ENCODE results near the gene ZC3H7B.

- TF ChIP-seq, protein P1, sequence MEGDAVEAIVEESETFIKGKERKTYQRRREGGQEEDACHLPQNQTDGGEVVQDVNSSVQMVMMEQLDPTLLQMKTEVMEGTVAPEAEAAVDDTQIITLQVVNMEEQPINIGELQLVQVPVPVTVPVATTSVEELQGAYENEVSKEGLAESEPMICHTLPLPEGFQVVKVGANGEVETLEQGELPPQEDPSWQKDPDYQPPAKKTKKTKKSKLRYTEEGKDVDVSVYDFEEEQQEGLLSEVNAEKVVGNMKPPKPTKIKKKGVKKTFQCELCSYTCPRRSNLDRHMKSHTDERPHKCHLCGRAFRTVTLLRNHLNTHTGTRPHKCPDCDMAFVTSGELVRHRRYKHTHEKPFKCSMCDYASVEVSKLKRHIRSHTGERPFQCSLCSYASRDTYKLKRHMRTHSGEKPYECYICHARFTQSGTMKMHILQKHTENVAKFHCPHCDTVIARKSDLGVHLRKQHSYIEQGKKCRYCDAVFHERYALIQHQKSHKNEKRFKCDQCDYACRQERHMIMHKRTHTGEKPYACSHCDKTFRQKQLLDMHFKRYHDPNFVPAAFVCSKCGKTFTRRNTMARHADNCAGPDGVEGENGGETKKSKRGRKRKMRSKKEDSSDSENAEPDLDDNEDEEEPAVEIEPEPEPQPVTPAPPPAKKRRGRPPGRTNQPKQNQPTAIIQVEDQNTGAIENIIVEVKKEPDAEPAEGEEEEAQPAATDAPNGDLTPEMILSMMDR (conservative IDR thresholded peaks at IDR 0.05; ENCODE audit: low read depth, low read length), result no peak
- no peak for TF ChIP-seq EZH2 (IDR thresholded peaks at IDR 0.05; ENCODE audit: low read length, unreplicated experiment)
Measured at GRCh38 chr22:41289671-41290070, 11.7 kb upstream of the ZC3H7B start.
